OCI-LY1 (cell line): Measurements from ENCODE around the gene CEP85.

Experiments
- H2AFZ ChIP-seq: fragments of 200-600 bp; sonication (generic), shearing (Covaris generic); 2 replicates; pipeline ENCODE4 v1.6.0; 2014; ENCODE audit warnings: antibody characterized with exemption, mild to moderate bottlenecking, low read length
- H3F3A ChIP-seq: fragments of 200-600 bp; sonication (generic), shearing (Covaris generic); 2 replicates; pipeline ENCODE4 v1.6.0; 2014; ENCODE audit warnings: mild to moderate bottlenecking, antibody characterized with exemption, low read length, moderate library complexity; ENCODE audit not compliant: insufficient read depth
- H3K27ac ChIP-seq: fragments of 200-600 bp; sonication (generic); 2 replicates; pipeline ENCODE4 v1.5.1; 2014; ENCODE audit warnings: low read length, mixed run types, mild to moderate bottlenecking, low read depth; ENCODE audit not compliant: poor library complexity, severe bottlenecking
- H3K27me3 ChIP-seq: fragments of 200-600 bp; sonication (generic); 2 replicates; pipeline ENCODE4 v1.6.0; 2014; ENCODE audit warnings: antibody characterized with exemption, mild to moderate bottlenecking, low read length, moderate library complexity; ENCODE audit not compliant: insufficient read depth
- H3K36me3 ChIP-seq: fragments of 200-600 bp; sonication (generic); 2 replicates; pipeline ENCODE4 v1.6.1; 2014; ENCODE audit warnings: mild to moderate bottlenecking, antibody characterized with exemption, low read length, moderate library complexity, mixed read lengths; ENCODE audit not compliant: insufficient read depth
- H3K4me1 ChIP-seq: fragments of 200-600 bp; sonication (generic); 2 replicates; pipeline ENCODE4 v1.5.1; 2014; ENCODE audit warnings: mild to moderate bottlenecking, low read length, moderate library complexity; ENCODE audit not compliant: insufficient read depth, severe bottlenecking
- H3K4me2 ChIP-seq: fragments of 200-600 bp; sonication (generic), shearing (Covaris generic); 2 replicates; pipeline ENCODE4 v1.6.1; 2014; ENCODE audit warnings: low read length
- H3K4me3 ChIP-seq: fragments of 200-600 bp; sonication (generic); 2 replicates; pipeline ENCODE4 v1.5.1; 2014; ENCODE audit warnings: low read length, low read depth, mild to moderate bottlenecking, mixed read lengths; ENCODE audit not compliant: poor library complexity, severe bottlenecking
- H3K79me2 ChIP-seq: fragments of 200-600 bp; shearing (Covaris generic); 2 replicates; pipeline ENCODE4 v1.6.1; 2016; ENCODE audit warnings: mixed run types, low read length, mixed read lengths; ENCODE audit not compliant: insufficient read depth
- H3K9ac ChIP-seq: fragments of 200-600 bp; sonication (generic), shearing (Covaris generic); 2 replicates; pipeline ENCODE4 v1.6.1; 2014; ENCODE audit warnings: mild to moderate bottlenecking, low read length, mixed read lengths
- H3K9me2 ChIP-seq: fragments of 200-600 bp; sonication (generic), shearing (Covaris generic); 2 replicates; pipeline ENCODE4 v1.6.1; 2014; ENCODE audit warnings: low read depth, mild to moderate bottlenecking, low read length, mixed read lengths
- H3K9me3 ChIP-seq: fragments of 200-600 bp; shearing (Covaris generic); 2 replicates; pipeline ENCODE4 v1.6.1; 2014; ENCODE audit warnings: low read length, mixed read lengths
- H4K20me1 ChIP-seq: fragments of 200-600 bp; sonication (generic), shearing (Covaris generic); 2 replicates; pipeline ENCODE4 v1.6.0; 2016; ENCODE audit warnings: mild to moderate bottlenecking, low read length; ENCODE audit not compliant: insufficient read depth
- CTCF ChIP-seq: fragments of 200-600 bp; sonication (generic), shearing (Covaris generic); IDR thresholded peaks from 2 replicates; pipeline ENCODE4 v1.5.1; 2017; ENCODE audit warnings: mild to moderate bottlenecking, antibody characterized with exemption, low read length, moderate library complexity, mixed read lengths
- EZH2 ChIP-seq: fragments of 200-600 bp; sonication (generic), shearing (Covaris generic); IDR thresholded peaks from 2 replicates; pipeline ENCODE4 v1.8.0; 2017; ENCODE audit warnings: borderline replicate concordance, mixed run types, mild to moderate bottlenecking, antibody characterized with exemption, low read length, moderate library complexity, mixed read lengths

CEP85 gene

GRCh38 chr1:26283871-26284596 is 50.0 kb downstream of the CEP85 start:
- Histone ChIP-seq H3K4me1 (peaks cover 83% of the 10 kb centered on the region), H3F3A (peaks cover 20% of the 10 kb centered on the region; the same call in 1 of the 2 replicates), H3K79me2 (no peaks in the 10 kb centered on the region), H3K9ac (peak overlapping the region; percentile 3; the same call in 1 of the 2 replicates), H4K20me1 (no peaks in the 10 kb centered on the region), H3K4me2 (no peak overlapping the region; the same call in 1 of the 2 replicates), H3K27me3 (no peaks in the 10 kb centered on the region), H3K36me3 (peaks cover 21% of the 10 kb centered on the region; the same call in 1 of the 2 replicates), H3K9me2 (no peaks in the 10 kb centered on the region), H3K9me3 (no peaks in the 10 kb centered on the region), H2AFZ (no peak overlapping the region), H3K27ac (peak overlapping the region; percentile 100), H3K4me3 (no peak overlapping the region)
- TF ChIP-seq CTCF (no peak), EZH2 (no peak)

GRCh38 chr1:26284597-26285347 is 50.8 kb downstream of the CEP85 start:
- Histone ChIP-seq H3K4me1 (peaks cover 84% of the 10 kb centered on the region), H3K9me3 (no peaks in the 10 kb centered on the region), H3K36me3 (peaks cover 21% of the 10 kb centered on the region; the same call in 1 of the 2 replicates), H3K9me2 (no peaks in the 10 kb centered on the region), H3K27me3 (no peaks in the 10 kb centered on the region), H3F3A (peaks cover 20% of the 10 kb centered on the region; the same call in 1 of the 2 replicates), H3K79me2 (no peaks in the 10 kb centered on the region), H2AFZ (no peak overlapping the region), H3K9ac (peak overlapping the region; percentile 36; the same call in 1 of the 2 replicates), H3K4me2 (peak overlapping the region; percentile 21; the same call in 1 of the 2 replicates), H3K27ac (peak overlapping the region; percentile 100), H3K4me3 (no peak overlapping the region), H4K20me1 (no peaks in the 10 kb centered on the region)
- no peak for TF ChIP-seq EZH2
- peak; percentile 95 for TF ChIP-seq CTCF

DNA sequence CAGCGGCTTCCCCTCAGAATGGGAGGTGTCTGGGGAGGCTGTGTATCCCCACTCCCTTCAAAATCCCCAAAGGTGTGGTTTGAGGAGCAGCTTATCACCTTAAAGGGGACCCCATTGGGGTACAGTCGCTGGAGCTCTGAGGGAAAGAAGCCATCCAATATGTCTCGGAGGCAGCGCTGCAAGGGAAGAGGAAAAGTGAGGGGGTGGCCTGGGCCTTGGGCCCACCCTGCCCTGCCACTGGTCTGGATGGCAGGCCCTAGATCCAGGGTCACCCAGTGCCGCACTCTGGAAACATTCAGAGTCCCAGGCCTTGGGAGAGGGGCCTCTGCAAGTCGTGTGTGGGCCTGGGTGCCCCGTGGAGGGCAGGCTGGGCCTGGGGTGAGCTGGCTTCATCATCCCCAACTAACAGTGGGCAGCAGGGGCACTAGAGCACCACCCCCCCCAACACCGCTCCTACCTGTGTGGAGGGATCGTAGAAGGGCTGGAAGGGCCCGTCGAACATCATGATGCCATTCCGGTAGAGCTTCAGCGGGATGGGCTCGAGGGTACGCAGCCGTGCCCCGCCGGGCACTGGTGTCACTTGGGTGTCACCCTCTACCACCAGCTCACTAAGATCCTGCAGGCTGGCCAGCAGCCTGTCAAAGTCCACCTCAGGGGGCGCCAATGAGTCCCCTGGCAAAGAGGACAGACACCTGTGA is 51.5 kb downstream of the CEP85 start:
- no peak overlapping the region for H2AFZ ChIP-seq
- peak overlapping the region; percentile 100 for H3K27ac ChIP-seq
- peaks cover 25% of the 10 kb centered on the region; the same call in 1 of the 2 replicates for H3F3A ChIP-seq
- no peaks in the 10 kb centered on the region for H3K27me3 ChIP-seq
- H3K4me1 ChIP-seq, result peaks cover 86% of the 10 kb centered on the region
- no peaks in the 10 kb centered on the region for H4K20me1 ChIP-seq
- peaks cover 21% of the 10 kb centered on the region; the same call in 1 of the 2 replicates for H3K36me3 ChIP-seq
- H3K4me3 ChIP-seq, result no peak overlapping the region
- peak overlapping the region; percentile 36; the same call in 1 of the 2 replicates for H3K9ac ChIP-seq
- H3K9me2 ChIP-seq, result no peaks in the 10 kb centered on the region
- TF ChIP-seq CTCF (peak; percentile 77), EZH2 (no peak)
- no peaks in the 10 kb centered on the region for H3K9me3 ChIP-seq
- peak overlapping the region; percentile 16; the same call in 1 of the 2 replicates for H3K4me2 ChIP-seq
- H3K79me2 ChIP-seq, result no peaks in the 10 kb centered on the region
